Heart left ventricle (tissue), 16 donors: Measurements from ENCODE around the gene DDO. TPM values are rescaled to one million over a fixed set of nuclear protein-coding genes. Genes with fewer than 3 reads are reported as not detected.

Experiments
- ATAC-seq, 4 donors: fragments of 200-7000 bp; cut with Tn5 transposase; one replicate each; pipeline ENCODE4 v1.9.1; 2020 to 2022; ENCODE audit warnings: moderate library complexity in 4 of 4, mild to moderate bottlenecking in 3 of 4, moderate number of reproducible peaks in 1 of 4
- DNase-seq, 5 donors: peaks; one replicate each; pipeline ENCODE4 v3.0.0-alpha.2; 2020
- H3K27ac ChIP-seq, 12 donors: fragments of 200-600 bp; sonication (generic) in 4 of 12; one replicate each; pipeline versions ENCODE4 v1.5.0 to v1.8.0; 2016 to 2022; ENCODE audit warnings: mild to moderate bottlenecking in 2 of 12
- H3K27me3 ChIP-seq, 9 donors: fragments of 200-600 bp; sonication (generic) in 2 of 9; one replicate each; pipeline versions ENCODE4 v1.5.1 to v1.8.0; 2016 to 2022; ENCODE audit warnings: mild to moderate bottlenecking in 3 of 9
- H3K36me3 ChIP-seq, 9 donors: fragments of 200-600 bp; sonication (generic) in 2 of 9; one replicate each; pipeline versions ENCODE4 v1.5.0 to v1.8.0; 2018 to 2022; ENCODE audit warnings: mild to moderate bottlenecking in 2 of 9
- H3K4me1 ChIP-seq, 12 donors: fragments of 200-600 bp; sonication (generic) in 4 of 12; one replicate each; pipeline versions ENCODE4 v1.5.0 to v1.8.0; 2016 to 2022; ENCODE audit warnings: mild to moderate bottlenecking in 3 of 12
- H3K4me3 ChIP-seq, 12 donors: fragments of 200-600 bp; sonication (generic) in 4 of 12; one replicate each; pipeline versions ENCODE4 v1.5.0 to v1.8.0; 2017 to 2022; ENCODE audit warnings: mild to moderate bottlenecking in 9 of 12, moderate library complexity in 4 of 12
- H3K9me3 ChIP-seq, 12 donors: fragments of 200-600 bp; sonication (generic) in 4 of 12; one replicate each; pipeline versions ENCODE4 v1.5.0 to v1.8.0; 2016 to 2022; ENCODE audit warnings: mild to moderate bottlenecking in 1 of 12
- CTCF ChIP-seq, 12 donors: fragments of 200-600 bp; sonication (generic) in 4 of 12; IDR thresholded peaks; one replicate each; pipeline versions ENCODE4 v1.5.0 to v1.8.0; 2018 to 2022; ENCODE audit warnings: antibody characterized with exemption in 12 of 12, mild to moderate bottlenecking in 5 of 12
- POLR2A ChIP-seq, 2 donors: fragments of 450-650 bp; IDR thresholded peaks; one replicate each; pipeline ENCODE4 v1.6.1; 2017; ENCODE audit warnings: antibody characterized with exemption in 2 of 2, mild to moderate bottlenecking in 2 of 2, moderate library complexity in 2 of 2
- WGBS, 4 donors: extraction: QIAGEN DNeasy Blood & Tissue Kit in 2 of 4; methylation state at CpG; one replicate each; pipeline versions ENCODE4 v1.1.5 to v1.1.7; 2013 to 2018; 5-methylcytosine and 5-hydroxymethylcytosine counted together
- intact Hi-C, 10 donors: fragments of 100-400 bp; cut with DNase I; formaldehyde crosslinking; loops; one replicate each; pipeline versions ENCODE4 v1.11.1 to v1.14.2; 2022
- polyA plus RNA-seq, 2 donors: library from polyadenylated mRNA; stranded (reverse); fragments of 200-250 nt; gene quantifications; one replicate each; pipeline ENCODE4 v1.2.3, GENCODE V29; 2013
- total RNA-seq, 9 donors: library from RNA; depleted of rRNA in 2 of 9; stranded (reverse); fragments of >200 nt in 2 of 9; fragmentation: NEBNext Ultra II Directional in 3 of 9; extraction: Animal tissue kit (Norgen Biotek cat#: 25700) in 3 of 9; gene quantifications; one replicate each; pipeline versions ENCODE4 v1.1.0 to v1.2.4, GENCODE V29; 2016 to 2023
- donor health status: ischemic (EF 13 %, LVEDD 7.1; RV severe dilation, severe dysfunction).
- donor health status: healthy with polysubstance abuse.
- donor health status: DM: no; HTN: yes; CAD: no.
- donor health status: DM: no; HTN: no; CAD: no.
- donor health status: ischemic (EF 25% LVEDD 6.9; RV normal size, moderate dysfunction).
- donor health status: ischemic (EF 25% LVEDD 5.7; RV mildly dilated, moderate dysfunction).
- donor health status: healthy.
- donor health status: DM: yes; HTN: yes; CAD: no.
- donor health status: ischemic (EF 35%, LVEDD 5.7; RV mildly dilated, moderate dysfunction).
- donor health status: nonischemic (EF 11% LVEDD 7.7; RV severe dilation, severe dysfunction).
- donor health status: DM: yes; HTN: yes; CAD: no.
- donor health status: PGD.
- donor health status: ischemic (EF 29% LVEDD 5.4; RV normal size, mild dysfunction).
- donor health status: nonischemic (EF 23%, LVEDD 6.1; RV moderate dilation, normal function).

Gene DDO
- total and polyA plus RNA-seq, 11 donors, result 10.9 to 32.3 (median 19.9) TPM

- Histone ChIP-seq H3K4me1 (peaks cover 0 to 8% (median 2%) of the 10 kb centered on the region in 12 donors), H3K4me3 (no peak overlapping the region), H3K36me3 (no peaks in the 10 kb centered on the region), H3K9me3 (peaks cover 0 to 3% (median 0%) of the 10 kb centered on the region in 12 donors), H3K27me3 (no peaks in the 10 kb centered on the region), H3K27ac (no peak overlapping the region)
- intact Hi-C loops, result loop anchor here in 3 of 10 donors (5.0 to 10.0 kb wide), 3 partner anchors 681 to 861 kb away; no protein-coding TSS in a partner anchor
- 85 to 91% (median 88%) methylated on average over 1 of the region's 1 CpG for WGBS, 4 donors
- TF ChIP-seq CTCF (IDR thresholded peaks at IDR 0.05) (no peak), POLR2A (IDR thresholded peaks at IDR 0.05) (no peak)
- no peak for DNase-seq
- no peak for ATAC-seq
Measured at GRCh38 chr6:110385458-110385863, 29.9 kb downstream of the DDO start.

- DNase-seq (no peak), ATAC-seq (no peak)
- H3K27ac ChIP-seq, result no peak overlapping the region
- no peaks in the 10 kb centered on the region for H3K4me1 ChIP-seq
- no peak for TF ChIP-seq POLR2A (IDR thresholded peaks at IDR 0.05)
- no peak for TF ChIP-seq CTCF (IDR thresholded peaks at IDR 0.05)
- H3K9me3 ChIP-seq, result peaks cover 0 to 3% (median 0%) of the 10 kb centered on the region in 12 donors
- H3K27me3 ChIP-seq, result no peaks in the 10 kb centered on the region
- no peak overlapping the region for H3K4me3 ChIP-seq
- intact Hi-C loops, result no loop called here
- WGBS, 4 donors, result 55 to 73% (median 68%) methylated on average over 9 of the region's 9 CpGs
- H3K36me3 ChIP-seq, result no peaks in the 10 kb centered on the region
Measured at GRCh38 chr6:110378552-110378951, 36.8 kb downstream of the DDO start.

- H3K27me3 ChIP-seq, result peaks cover 0 to 7% (median 0%) of the 10 kb centered on the region in 9 donors
- no peaks in the 10 kb centered on the region for H3K36me3 ChIP-seq
- intact Hi-C loops, result no loop called here
- no peak overlapping the region for H3K27ac ChIP-seq
- TF ChIP-seq CTCF (IDR thresholded peaks at IDR 0.05) (no peak), POLR2A (IDR thresholded peaks at IDR 0.05) (no peak)
- no peak overlapping the region for H3K4me3 ChIP-seq
- H3K4me1 ChIP-seq, result peaks cover 0 to 3% (median 0%) of the 10 kb centered on the region in 12 donors
- no peak for ATAC-seq
- WGBS, 4 donors, result 43 to 58% (median 51%) methylated on average over 4 of the region's 4 CpGs
- no peak for DNase-seq
- H3K9me3 ChIP-seq, result no peaks in the 10 kb centered on the region
Measured at GRCh38 chr6:110369066-110369465, 46.3 kb downstream of the DDO start.

GRCh38 chr6:110368284-110368683 is 47.1 kb downstream of the DDO start:
- H3K4me3 ChIP-seq, result no peak overlapping the region
- H3K36me3 ChIP-seq, result no peaks in the 10 kb centered on the region
- peaks cover 0 to 7% (median 0%) of the 10 kb centered on the region in 9 donors for H3K27me3 ChIP-seq
- 67 to 71% (median 71%) methylated on average over 2 of the region's 2 CpGs for WGBS, 4 donors
- TF ChIP-seq POLR2A (IDR thresholded peaks at IDR 0.05) (no peak), CTCF (IDR thresholded peaks at IDR 0.05) (no peak)
- intact Hi-C loops, result no loop called here
- ATAC-seq, result no peak
- no peak for DNase-seq
- no peak overlapping the region for H3K27ac ChIP-seq
- H3K9me3 ChIP-seq, result no peaks in the 10 kb centered on the region
- H3K4me1 ChIP-seq, result peaks cover 0 to 6% (median 0%) of the 10 kb centered on the region in 12 donors
